NB4 (cell line): Measurements from ENCODE around the gene FGF19.

Experiments
- DNase-seq: peaks from one replicate; pipeline ENCODE4 v3.0.0; 2010; ENCODE audit warnings: low read depth
- H3K4me3 ChIP-seq: one replicate; pipeline ENCODE4 v1.5.1; 2011; ENCODE audit warnings: mild to moderate bottlenecking, low read depth, low read length, moderate library complexity
- CTCF ChIP-seq: IDR thresholded peaks from one replicate; pipeline ENCODE4 v1.5.1; 2012; ENCODE audit warnings: low read depth, low read length
- MAX ChIP-seq: IDR thresholded peaks from 2 replicates; pipeline ENCODE4 v1.6.1; 2011; ENCODE audit warnings: low read depth, low read length
- MYC ChIP-seq: IDR thresholded peaks from 2 replicates; pipeline ENCODE4 v1.6.1; 2011; ENCODE audit warnings: low read depth, low read length
- POLR2A ChIP-seq: IDR thresholded peaks from 2 replicates; pipeline ENCODE4 v1.6.1; 2011; ENCODE audit warnings: mild to moderate bottlenecking; ENCODE audit not compliant: insufficient read length; ENCODE audit errors: extremely low read depth

The FGF19 gene

GRCh38 chr11:69683764-69684333 is 20.0 kb downstream of the FGF19 start:
- no peak for TF ChIP-seq POLR2A
- no peak for TF ChIP-seq MAX
- peak; percentile 48 for TF ChIP-seq CTCF
- no peak for TF ChIP-seq MYC
- H3K4me3 ChIP-seq = no peak overlapping the region
- peak; percentile 55 for DNase-seq

- no peak for DNase-seq
- TF ChIP-seq CTCF = no peak
- TF ChIP-seq MAX = no peak
- no peak for TF ChIP-seq POLR2A
- TF ChIP-seq MYC = no peak
- no peak overlapping the region for H3K4me3 ChIP-seq
Observed at GRCh38 chr11:69682681-69683326, 21.0 kb downstream of the FGF19 start.

GRCh38 chr11:69682221-69682620 is 21.6 kb downstream of the FGF19 start:
- H3K4me3 ChIP-seq = no peak overlapping the region
- no peak for DNase-seq
- TF ChIP-seq MAX (no peak), MYC (no peak), POLR2A (no peak), CTCF (no peak)

GRCh38 chr11:69680688-69681087 is 23.1 kb downstream of the FGF19 start:
- no peak overlapping the region for H3K4me3 ChIP-seq
- DNase-seq = no peak
- no peak for TF ChIP-seq MAX
- TF ChIP-seq CTCF = no peak
- TF ChIP-seq MYC = no peak
- no peak for TF ChIP-seq POLR2A

- no peak for TF ChIP-seq MAX
- TF ChIP-seq POLR2A = no peak
- no peak for TF ChIP-seq CTCF
- TF ChIP-seq MYC = no peak
- H3K4me3 ChIP-seq = no peak overlapping the region
- DNase-seq = no peak
Observed at GRCh38 chr11:69677749-69678148, 26.1 kb downstream of the FGF19 start.
